GM12891 (cell line): ENCODE data around the gene FGF4.

Experiments
- POLR2A ChIP-seq: IDR thresholded peaks from 2 replicates; pipeline ENCODE4 v1.6.1; 2011; ENCODE audit warnings: low read depth, low read length, control low read depth
- POLR2AphosphoS5 ChIP-seq: IDR thresholded peaks from 2 replicates; pipeline ENCODE4 v1.6.1; 2011; ENCODE audit warnings: low read depth, low read length, control low read depth
- POU2F2 ChIP-seq: IDR thresholded peaks from 2 replicates; pipeline ENCODE4 v1.6.1; 2011; ENCODE audit warnings: low read depth, mild to moderate bottlenecking, control low read depth, low read length, moderate library complexity

DNA sequence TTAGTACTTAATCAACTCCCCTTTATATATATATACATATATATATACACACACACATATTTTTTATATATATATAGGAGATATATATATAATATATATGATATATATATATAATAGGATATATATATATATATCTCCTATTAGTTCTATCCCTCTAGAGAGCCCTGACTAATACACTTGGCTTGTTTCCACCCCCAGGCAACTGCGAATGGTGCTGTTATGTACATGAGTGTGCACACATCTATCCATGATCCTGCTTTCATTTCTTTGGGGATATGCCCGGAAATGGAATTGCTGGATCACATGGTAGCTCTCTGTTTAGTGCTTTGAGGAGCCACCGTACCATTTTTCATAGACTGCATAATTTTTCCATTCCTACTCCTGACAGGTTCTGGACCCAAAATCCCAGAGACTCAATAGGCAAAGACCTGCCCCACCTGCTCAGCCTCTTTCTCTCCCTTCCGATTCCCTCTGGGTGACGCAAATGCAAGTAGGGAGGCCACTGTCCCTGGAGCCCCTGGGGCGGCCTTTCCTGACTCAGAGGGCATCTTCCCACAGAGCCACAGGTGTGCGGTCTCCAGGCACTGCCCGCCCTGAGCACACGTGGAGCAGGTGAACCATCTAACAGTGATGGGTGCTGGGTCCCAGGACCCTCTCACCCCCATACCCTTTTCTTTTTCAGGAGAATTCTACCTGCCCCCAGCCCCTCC is 32.1 kb upstream of the FGF4 start:
- no peak for TF ChIP-seq POLR2A
- TF ChIP-seq POU2F2 = no peak
- no peak for TF ChIP-seq POLR2AphosphoS5
